AG10803 (cell line): ENCODE data around the gene C1QTNF1.

Experiments used
- DNase-seq: peaks from one replicate; pipeline ENCODE4 v3.0.0; 2010; ENCODE audit warnings: low read depth
- H3K4me3 ChIP-seq: 2 replicates; pipeline ENCODE4 v1.5.1; 2011; ENCODE audit warnings: mild to moderate bottlenecking, low read length, control low read depth
- CTCF ChIP-seq: conservative IDR thresholded peaks from 2 replicates; pipeline ENCODE4 v1.5.1; 2011; ENCODE audit warnings: mild to moderate bottlenecking, low read length, control low read depth, inconsistent platforms

C1QTNF1 gene

DNA sequence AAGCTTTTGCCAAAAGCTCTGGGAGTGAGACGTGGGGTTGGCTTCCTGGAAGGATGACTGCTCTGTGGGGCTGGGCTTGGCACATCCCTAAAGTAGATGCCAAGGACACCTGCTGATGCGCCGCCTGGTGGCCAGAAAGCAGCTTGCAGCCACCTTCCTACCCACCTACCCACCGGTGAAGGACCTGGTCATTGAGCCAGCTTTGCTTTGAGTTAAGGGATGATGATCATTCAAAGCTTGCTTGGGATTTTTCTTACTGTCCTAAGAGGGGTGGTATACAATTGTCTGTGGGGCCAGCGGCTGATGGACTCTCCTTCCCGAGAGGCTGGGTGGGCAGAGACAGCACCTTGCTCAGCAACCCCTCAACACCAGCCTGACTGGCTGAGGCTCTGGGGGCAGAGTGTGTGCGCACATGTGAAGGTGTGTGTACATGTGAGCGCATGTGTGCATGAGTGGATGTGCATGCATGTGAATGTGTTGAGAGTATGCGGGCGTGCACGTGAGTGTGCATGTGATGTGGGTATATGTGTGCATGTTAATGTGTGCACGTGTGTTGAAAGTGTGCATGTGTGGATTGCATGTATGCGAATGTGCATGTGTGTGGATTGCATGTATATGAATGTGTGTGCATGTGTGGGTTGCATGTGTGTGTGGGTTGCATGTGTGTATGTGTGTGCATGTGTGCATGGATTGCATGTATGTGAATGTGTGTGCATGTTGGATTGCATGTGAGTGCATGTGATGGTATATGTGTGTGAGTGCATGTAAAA lies 18.6 kb downstream of the C1QTNF1 start:
- DNase-seq: peak; percentile 65
- TF ChIP-seq CTCF: peak; percentile 82
- H3K4me3 ChIP-seq: no peak overlapping the region

DNA sequence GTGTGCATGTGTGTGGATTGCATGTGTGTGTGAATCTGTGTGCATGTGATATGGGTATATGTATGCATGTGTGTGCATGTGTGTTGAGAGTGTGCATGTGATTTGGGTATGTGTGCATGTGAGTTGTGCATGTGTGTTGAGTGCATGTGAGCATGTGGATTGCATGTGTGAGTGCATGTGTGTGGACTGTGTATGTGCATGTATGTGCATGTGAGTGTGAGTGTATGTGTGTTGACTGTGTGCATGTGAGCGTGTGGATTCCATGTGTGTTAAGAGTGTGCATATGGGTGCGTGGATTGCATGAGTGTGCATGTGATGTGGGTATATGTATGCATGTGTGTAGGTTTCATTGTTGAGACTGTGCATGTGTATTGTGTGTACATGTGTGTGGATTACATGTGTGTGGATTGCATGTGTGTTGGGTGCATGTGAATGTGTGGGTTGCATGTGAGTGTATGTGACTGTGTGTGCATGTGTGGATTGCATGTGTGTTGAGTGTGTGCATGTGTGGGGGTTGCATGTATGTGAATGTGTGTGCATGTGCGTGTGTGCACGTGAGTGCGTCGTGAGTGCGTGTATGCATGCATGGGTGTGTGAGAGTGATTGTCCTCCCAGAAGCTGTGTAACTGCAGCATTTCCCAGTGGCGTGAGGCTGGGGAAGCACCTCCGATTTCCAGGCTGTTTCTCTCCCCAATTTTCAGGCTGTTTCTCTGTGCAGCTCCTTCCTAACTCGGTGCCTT lies 19.4 kb downstream of the C1QTNF1 start:
- no peak for DNase-seq
- H3K4me3 ChIP-seq: no peak overlapping the region
- TF ChIP-seq CTCF: no peak

DNA sequence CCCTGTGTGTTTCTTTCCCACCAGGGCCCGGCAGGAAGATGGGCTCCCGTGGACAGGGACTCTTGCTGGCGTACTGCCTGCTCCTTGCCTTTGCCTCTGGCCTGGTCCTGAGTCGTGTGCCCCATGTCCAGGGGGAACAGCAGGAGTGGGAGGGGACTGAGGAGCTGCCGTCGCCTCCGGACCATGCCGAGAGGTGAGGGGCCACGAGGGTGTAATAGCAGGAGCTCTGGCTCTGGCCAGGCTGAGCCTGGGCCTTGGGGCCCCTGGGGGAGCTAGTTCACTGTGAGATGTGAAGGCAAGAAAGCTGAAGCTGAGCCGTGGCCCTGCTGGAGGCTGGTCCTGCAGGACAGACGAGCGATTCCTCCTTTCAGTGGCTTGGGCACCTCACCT lies 20.0 kb downstream of the C1QTNF1 start:
- no peak for TF ChIP-seq CTCF
- H3K4me3 ChIP-seq: no peak overlapping the region
- no peak for DNase-seq

GRCh38 chr17:79044462-79044861 lies 20.5 kb downstream of the C1QTNF1 start:
- DNase-seq: no peak

GRCh38 chr17:79045001-79045729 lies 21.2 kb downstream of the C1QTNF1 start:
- DNase-seq: no peak
- H3K4me3 ChIP-seq: no peak overlapping the region
- no peak for TF ChIP-seq CTCF

More at GRCh38 chr17:79044462-79044861, 20.5 kb downstream of the C1QTNF1 start:
- no peak for TF ChIP-seq CTCF
- H3K4me3 ChIP-seq: no peak overlapping the region

- peak; percentile 88 for TF ChIP-seq CTCF
- no peak overlapping the region for H3K4me3 ChIP-seq
- DNase-seq: peak; percentile 67
Observed at GRCh38 chr17:79045842-79046196, 21.9 kb downstream of the C1QTNF1 start.
